Measurements from ENCODE around the gene ZNF467.

Gene ZNF467

DNA sequence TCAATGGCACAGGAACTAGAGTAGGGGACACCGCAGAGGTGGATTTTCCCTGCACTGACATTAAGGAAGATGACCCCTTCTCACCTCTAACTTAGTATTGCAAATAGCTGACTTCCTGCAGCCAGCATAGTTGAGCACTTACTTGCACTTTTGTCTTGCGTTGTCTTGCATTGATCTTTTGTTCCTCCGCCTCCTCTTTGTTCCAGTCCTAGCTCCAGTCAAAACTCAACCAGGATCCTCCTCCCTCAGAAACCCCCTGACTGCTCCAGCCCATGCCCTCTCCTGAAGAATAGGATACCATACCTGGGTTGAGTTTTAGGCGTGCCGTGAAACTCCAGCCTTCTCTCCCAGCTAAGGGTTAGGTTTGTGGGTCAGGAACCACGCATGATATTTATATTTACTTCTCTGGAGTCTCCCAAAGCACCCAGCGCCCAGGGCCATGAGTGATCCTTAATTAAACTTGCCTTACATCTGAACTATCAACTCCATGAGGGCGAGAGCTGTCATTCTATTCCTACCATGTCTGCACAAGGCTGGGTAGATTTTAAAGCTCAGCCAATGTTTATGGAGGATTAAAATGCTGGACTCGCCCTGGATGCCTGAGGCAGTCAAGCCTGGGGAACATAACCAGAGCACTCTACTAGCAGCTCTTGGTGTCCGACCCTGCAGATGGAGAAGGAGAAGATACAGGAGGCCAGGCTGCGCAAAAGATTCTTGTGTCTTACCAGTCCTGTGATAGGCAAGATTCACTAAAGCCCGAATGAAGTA is 14.1 kb downstream of the ZNF467 start:
- no peak for DNase-seq (ENCODE audit: low read depth, low spot score)
- H3K27ac ChIP-seq = no peak overlapping the region

GRCh38 chr7:149753375-149754233 is 19.8 kb downstream of the ZNF467 start:
- no peak overlapping the region for H3K27ac ChIP-seq
- no peak for DNase-seq (ENCODE audit: low read depth, low spot score)

- no peak for DNase-seq (ENCODE audit: low read depth, low spot score)
- H3K27ac ChIP-seq = no peak overlapping the region
Measured at GRCh38 chr7:149752646-149753045, 20.7 kb downstream of the ZNF467 start.

DNA sequence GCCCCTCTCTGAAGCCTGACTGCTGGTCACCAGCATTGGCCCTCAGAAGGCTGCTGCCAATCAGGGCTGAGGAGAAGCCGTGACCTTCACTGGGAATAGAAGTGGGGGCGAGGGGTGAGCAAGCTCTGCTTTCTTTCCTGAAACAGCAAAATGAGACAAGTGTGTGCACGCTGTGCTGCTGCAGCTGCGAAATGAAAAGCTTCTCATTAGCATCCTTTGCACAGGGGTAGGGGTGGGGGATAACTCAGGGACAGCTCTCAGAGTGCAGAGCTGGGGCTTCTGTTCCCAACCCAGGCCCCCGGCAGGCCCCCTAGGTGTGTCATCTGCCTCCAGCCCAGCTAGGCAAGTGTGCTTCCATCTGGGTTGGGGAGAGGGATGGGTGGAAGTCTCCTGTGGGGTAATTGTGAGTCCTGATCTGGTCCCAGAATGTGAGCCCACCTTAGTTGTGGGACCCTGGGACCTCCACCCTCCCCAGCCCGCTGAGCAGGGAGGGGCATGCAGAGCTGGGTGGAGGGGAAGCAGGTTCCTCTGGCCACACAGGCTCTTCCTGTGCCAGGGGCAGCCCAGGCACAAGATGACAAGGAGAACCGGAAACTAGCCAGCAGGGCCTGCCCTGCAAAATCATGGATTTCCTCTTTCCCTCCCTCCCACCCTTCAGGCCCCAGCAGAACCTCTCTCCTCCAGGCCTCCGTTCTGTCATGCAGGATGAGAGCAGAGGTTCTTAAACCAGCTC is 22.2 kb downstream of the ZNF467 start:
- no peak for DNase-seq (ENCODE audit: low read depth, low spot score)
- no peak overlapping the region for H3K27ac ChIP-seq

DNA sequence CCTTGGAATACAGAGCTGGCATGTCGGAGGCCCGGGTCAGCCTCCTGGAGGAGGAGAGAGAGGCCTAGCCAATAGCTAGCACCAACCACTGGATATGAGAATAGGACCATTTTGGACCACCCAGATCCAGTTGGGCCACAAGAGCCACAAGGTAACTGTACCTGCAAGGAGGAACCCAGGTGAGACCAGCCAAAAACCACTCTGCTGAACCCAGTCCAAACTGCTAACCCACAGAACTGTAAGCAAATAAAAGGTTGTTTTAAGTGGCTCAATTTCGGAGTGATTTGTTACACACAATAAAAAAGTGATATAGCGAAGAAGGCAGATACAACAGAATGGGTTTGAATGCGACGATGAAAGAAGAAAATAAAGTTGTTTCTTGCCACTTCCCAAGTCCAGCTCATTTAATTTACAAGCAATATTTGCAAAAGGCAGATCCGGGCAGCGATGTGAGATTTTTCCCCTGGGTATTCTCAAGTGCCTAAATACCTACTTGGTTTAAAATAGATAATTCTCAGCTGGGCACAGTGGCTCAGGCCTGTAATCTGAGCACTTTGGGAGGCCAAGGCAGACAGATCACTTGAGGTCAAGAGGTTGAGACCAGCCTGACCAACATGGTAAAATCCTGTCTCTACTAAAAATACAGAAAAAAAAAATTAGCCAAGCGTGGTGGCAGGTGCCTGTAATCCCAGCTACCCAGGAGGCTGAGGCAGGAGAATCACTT is 23.1 kb downstream of the ZNF467 start:
- no peak for DNase-seq (ENCODE audit: low read depth, low spot score)
- no peak overlapping the region for H3K27ac ChIP-seq

DNA sequence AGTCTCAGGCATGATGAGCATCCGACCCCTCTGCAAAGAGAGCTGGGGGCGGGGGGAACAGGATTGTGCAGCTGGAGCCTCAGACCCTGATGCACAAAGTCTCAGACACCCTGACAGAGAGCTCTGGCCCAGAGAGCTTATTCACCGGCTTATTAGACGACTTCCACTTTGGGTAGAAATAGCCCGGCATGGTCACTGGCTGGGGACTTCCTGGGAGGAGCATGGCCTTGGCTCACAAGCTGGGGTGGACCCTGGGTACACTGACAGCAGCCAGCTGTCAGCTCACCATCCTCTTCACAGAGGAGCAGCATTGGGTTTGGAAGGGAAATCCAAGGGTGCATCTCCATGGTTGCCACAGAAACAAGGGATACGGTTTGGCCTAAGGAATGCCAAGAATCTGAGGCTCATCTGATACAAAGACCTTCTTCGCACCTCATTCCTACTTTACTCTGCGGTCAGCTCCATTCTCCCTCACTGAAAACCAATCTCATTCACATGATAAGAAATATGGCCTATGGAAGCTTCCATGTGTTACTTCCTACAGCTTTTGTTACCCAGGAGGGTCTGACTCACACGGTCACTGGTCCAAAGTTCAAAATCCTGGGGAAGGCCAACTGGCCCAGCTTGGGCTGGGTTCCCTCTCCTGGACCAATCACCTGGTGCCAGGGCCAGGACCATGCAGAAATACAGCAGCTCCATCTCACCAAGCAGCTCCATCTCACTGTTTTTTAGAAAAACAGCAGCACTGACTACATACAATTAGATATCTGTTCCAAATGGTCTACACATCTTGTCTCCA is 25.1 kb downstream of the ZNF467 start:
- H3K27ac ChIP-seq = no peak overlapping the region
- no peak for DNase-seq (ENCODE audit: low read depth, low spot score)

DNA sequence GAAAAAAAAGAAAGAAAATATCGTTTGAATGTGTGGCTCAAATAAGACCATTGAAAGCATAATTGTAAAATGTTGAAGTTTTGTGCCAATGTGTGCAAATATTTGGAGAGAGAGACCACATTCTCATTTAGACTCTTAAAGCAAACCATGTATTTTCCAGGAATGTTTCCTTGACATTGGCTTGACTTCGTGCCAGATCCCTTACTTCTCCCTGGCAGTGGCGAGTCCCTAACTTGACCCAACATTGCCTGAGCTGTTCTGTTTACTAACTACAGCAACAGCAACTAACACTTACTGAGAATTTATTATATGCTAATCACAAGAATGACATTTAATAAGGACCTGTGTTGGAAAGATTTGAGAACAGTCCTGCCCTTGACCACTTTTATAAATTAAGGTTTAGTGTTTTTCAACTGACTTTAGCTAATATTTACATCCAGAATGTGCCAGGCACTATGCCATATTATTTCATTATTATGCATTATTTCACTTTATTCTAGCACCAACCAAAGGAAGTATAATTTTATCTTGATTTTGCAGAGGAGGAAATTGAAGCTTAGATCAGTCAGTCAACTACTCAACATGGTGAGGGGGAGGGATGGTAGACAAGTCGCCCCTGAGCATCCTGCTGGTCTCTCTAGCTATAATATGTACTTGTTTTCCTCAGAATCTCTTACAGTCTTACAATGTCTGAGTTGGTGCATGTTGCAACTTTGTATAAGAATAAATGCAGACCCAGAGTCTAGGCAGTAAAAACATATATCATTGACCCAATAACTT is 29.7 kb downstream of the ZNF467 start:
- no peak overlapping the region for H3K27ac ChIP-seq
- no peak for DNase-seq (ENCODE audit: low read depth, low spot score)

DNA sequence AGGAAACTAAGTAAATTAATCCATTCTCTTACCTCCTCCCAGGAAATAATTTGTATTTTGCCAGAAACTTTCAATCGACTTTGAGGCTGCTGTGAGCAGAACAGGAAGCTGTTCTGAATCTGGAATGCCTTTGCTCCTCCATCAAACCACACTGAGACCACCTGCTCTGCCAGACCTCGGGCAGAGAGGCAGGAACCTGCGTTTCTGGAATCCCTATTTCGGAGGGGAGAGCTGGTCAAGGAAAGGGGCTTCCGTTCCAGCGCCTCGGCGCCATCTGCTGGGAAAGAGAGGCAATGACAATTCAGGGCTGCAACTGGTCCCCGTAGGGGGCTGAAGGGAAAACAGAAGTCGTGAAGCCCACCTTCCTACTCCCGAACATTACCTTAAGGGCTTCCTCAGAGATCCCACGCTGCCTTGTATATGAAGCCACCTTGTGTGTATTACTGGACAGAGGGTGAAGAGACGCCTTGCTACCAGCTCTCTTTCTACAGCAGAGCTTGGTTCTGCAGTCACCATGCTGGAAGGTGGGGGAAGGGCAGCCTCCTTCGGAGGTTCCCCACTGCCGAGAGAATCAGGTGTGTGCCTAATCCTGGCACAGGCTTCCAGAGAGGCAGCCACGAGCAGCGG is 31.2 kb downstream of the ZNF467 start:
- DNase-seq (ENCODE audit: low read depth, low spot score) = no peak
- H3K27ac ChIP-seq = no peak overlapping the region

- no peak for DNase-seq (ENCODE audit: low read depth, low spot score)
- H3K27ac ChIP-seq = no peak overlapping the region
Measured at GRCh38 chr7:149741629-149742028, 31.8 kb downstream of the ZNF467 start.

GRCh38 chr7:149736478-149737360 is 36.7 kb downstream of the ZNF467 start:
- DNase-seq (ENCODE audit: low read depth, low spot score) = no peak
- H3K27ac ChIP-seq = no peak overlapping the region

GRCh38 chr7:149735779-149736477 is 37.5 kb downstream of the ZNF467 start:
- H3K27ac ChIP-seq = no peak overlapping the region
- DNase-seq (ENCODE audit: low read depth, low spot score) = no peak

DNA sequence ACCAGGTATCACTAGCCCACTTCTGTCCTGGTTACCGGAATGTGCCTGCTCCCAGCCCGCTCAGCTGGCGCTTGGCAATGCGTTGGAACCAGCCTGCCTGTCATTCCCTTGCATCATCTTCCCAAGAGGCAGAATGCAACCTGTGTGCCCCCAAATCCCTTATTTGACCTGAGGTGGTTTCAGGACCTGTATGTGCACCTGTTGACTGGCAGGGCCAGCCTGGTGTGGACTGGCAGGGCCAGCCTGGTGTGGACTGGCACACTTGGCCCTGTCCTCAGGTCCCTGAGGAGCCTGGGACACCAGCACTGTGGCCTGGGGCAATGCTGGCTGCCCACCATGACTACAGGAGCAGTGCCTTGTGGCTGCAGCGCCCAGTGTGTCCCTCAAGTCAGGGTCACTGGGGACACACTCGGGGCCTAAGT is 38.2 kb downstream of the ZNF467 start:
- no peak for DNase-seq (ENCODE audit: low read depth, low spot score)
- H3K27ac ChIP-seq = no peak overlapping the region

DNA sequence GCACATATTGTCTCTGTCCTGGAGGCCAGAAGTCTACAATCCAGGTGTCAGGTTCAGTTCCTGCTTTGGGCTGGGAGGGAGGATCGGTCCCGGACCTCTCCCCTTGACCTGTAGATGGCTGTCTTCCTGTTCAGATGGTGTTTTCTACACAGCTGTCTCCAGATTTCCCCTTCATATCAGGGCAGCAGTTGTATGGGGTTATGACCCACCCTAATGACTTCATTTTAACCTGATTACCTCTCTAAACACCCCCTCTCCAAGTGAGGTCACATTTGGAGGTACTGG is 38.7 kb downstream of the ZNF467 start:
- no peak for DNase-seq (ENCODE audit: low read depth, low spot score)
- H3K27ac ChIP-seq = no peak overlapping the region

DNA sequence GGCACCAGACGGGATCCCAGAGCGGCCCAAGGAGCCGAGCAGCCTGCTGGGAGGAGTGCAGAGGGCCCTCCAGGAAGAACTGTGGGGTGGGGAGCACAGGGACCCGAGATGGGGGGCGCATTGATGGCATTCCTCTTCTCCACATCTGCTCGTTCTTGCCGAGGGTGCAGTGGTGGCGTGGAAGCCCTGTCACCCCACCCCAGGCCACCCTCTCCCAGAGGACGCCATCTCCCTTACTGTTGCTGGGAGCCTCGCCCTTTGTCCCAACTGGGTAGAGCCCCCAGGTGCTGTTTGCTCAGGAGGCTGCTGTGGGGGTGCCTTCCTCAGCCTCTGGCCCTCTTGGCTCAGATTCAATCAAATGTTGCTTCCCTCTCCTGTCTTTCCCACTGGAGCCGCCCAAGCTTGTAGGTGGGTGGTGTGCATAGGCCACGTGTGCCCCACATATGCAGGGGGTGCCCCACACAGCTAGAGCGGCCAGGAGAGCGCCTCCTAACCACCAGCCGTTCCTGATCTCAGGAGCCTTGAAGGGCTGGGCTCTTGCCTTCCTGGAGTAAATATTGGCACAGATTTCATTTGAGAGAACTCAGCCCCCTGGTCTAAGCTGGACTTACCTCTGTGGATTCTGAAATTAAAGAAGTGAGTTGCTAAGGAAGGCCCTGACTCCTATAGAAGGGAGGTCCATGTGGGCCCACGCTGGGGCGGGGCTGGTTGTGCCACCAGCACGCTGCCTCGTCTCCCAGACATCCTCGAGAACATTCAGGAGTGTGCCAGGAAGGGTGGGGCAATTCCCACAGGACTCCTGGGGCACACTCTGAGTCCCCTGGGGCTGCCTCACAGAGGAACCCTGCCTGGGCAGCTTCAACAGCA is 39.2 kb downstream of the ZNF467 start:
- H3K27ac ChIP-seq = no peak overlapping the region
- no peak for DNase-seq (ENCODE audit: low read depth, low spot score)

DNA sequence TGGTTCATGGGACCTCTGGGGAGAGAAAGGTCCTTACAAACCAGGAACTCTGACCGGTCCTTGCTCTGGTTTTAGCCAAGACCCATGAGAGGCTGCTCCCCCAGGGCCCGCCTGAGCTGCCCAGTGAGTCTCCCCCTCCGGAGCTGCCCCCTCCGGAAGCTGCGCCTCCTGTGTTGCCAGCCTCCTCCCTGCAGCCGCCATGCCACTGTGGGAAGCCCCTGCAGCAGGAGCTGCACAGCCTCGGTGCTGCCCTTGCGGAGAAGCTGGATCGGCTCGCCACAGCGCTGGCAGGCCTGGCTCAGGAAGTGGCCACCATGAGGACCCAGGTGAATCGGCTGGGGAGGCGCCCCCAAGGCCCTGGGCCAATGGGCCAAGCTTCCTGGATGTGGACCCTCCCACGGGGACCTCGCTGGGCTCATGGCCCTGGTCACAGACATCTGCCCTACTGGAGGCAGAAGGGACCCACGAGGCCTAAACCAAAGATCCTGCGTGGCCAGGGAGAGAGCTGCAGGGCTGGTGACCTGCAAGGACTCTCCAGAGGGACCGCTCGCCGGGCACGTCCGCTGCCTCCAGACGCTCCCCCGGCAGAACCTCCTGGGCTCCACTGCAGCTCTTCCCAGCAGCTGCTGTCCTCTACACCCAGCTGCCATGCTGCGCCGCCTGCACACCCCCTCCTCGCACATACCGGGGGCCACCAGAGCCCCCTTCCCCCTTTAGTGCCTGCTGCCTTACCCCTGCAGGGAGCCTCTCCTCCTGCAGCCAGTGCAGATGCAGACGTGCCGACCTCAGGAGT is 40.1 kb downstream of the ZNF467 start:
- DNase-seq (ENCODE audit: low read depth, low spot score) = no peak
- no peak overlapping the region for H3K27ac ChIP-seq

All from epithelial cell of prostate (primary cell).